K562 (cell line): Measurements from ENCODE around the gene CYB5D1. TPM values are rescaled to one million over a fixed set of nuclear protein-coding genes. Genes with fewer than 3 reads are reported as not detected.

Experiments
- ATAC-seq: fragments of 200-7000 bp; cut with Tn5 transposase; 3 replicates; pipeline ENCODE4 v1.9.1; 2020; ENCODE audit warnings: moderate library complexity
- BruUV-seq: library from RNA; stranded (reverse); fragments of 400-500 nt; replicated peaks from 2 replicates; lab custom pipeline; 2021; lab: Mats Ljungman, UMichigan
- CTCF ChIA-PET: fragments of 300-600 bp; formaldehyde crosslinking; extraction: SDS; loops from one replicate; lab custom pipeline; 2021; ENCODE audit warnings: low intra/inter-chr PET ratio; lab: Yijun Ruan, JAX
- POLR2A ChIA-PET: fragments of 300-600, 350-650 bp; sonication (Branson Sonifier 250); formaldehyde crosslinking; extraction: SDS; loops from one replicate; lab custom pipeline; 2021; ENCODE audit warnings: antibody characterized with exemption, inconsistent platforms; lab: Yijun Ruan, JAX
- DNase-seq, 4 experiments: peaks; one replicate each; pipeline versions ENCODE4 v3.0.0 to v3.0.0-alpha.2; 2011 to 2018; ENCODE audit warnings: low spot score in 3 of 4, mixed read lengths in 3 of 4; ENCODE audit errors: extremely low read depth in 1 of 4
- FAIRE-seq: peaks from 2 replicates; lab custom pipeline; 2011; peaks lifted over from hg19 to GRCh38; lab: Jason Lieb, UNC
- H2AFZ ChIP-seq: 2 replicates; pipeline ENCODE4 v1.6.0; 2011; ENCODE audit warnings: low read depth, low read length, control low read depth, inconsistent platforms
- H3K27ac ChIP-seq: fragments of 200-600 bp; 3 replicates; pipeline ENCODE4 v1.8.0; 2011; ENCODE audit warnings: low read depth, mild to moderate bottlenecking, control low read depth, inconsistent platforms, low read length, moderate library complexity, mixed read lengths; ENCODE audit errors: extremely low read depth
- H3K27me3 ChIP-seq, 2 experiments: fragments of 300-600 bp in 1 of 2; 2 replicates in 1 of 2; 3 replicates in 1 of 2; pipeline versions ENCODE4 v1.6.0 to v1.8.0; 2011; ENCODE audit warnings: inconsistent platforms in 2 of 2, low read length in 2 of 2, mild to moderate bottlenecking in 1 of 2, mixed read lengths in 1 of 2, moderate library complexity in 1 of 2; ENCODE audit not compliant: control insufficient read depth in 2 of 2, insufficient read depth in 2 of 2
- H3K36me3 ChIP-seq: fragments of 300-600 bp; 3 replicates; pipeline ENCODE4 v1.8.0; 2011; ENCODE audit warnings: mild to moderate bottlenecking, low read length, inconsistent platforms; ENCODE audit not compliant: control insufficient read depth, insufficient read depth
- H3K4me1 ChIP-seq, 2 experiments: fragments of 200-600 bp in 1 of 2; replicated peaks in 1 of 2; 2 replicates in 1 of 2; 3 replicates in 1 of 2; pipeline versions ENCODE4 v1.5.1 to v1.8.0; 2011; ENCODE audit warnings: inconsistent platforms in 2 of 2, low read length in 2 of 2, mild to moderate bottlenecking in 1 of 2, mixed read lengths in 1 of 2, moderate library complexity in 1 of 2; ENCODE audit not compliant: control insufficient read depth in 2 of 2, insufficient read depth in 2 of 2
- H3K4me2 ChIP-seq: 2 replicates; pipeline ENCODE4 v1.6.1; 2011; ENCODE audit warnings: low read length, control low read depth, inconsistent platforms, mixed read lengths; ENCODE audit not compliant: insufficient read depth
- H3K4me3 ChIP-seq: fragments of 200-600 bp; sonication (generic), shearing (Covaris generic); 2 replicates; pipeline ENCODE4 v1.5.1; 2016; ENCODE audit warnings: control low read depth, inconsistent platforms
- H3K79me2 ChIP-seq: fragments of 200-600 bp; 3 replicates; pipeline ENCODE4 v1.8.0; 2011; ENCODE audit warnings: low read length, inconsistent platforms; ENCODE audit not compliant: control insufficient read depth, insufficient read depth
- H3K9ac ChIP-seq, 2 experiments: 2 replicates each; pipeline versions ENCODE4 v1.6.0 to v1.6.1; 2011; ENCODE audit warnings: low read depth in 2 of 2, low read length in 2 of 2, control low read depth in 1 of 2, inconsistent platforms in 1 of 2, mild to moderate bottlenecking in 1 of 2, mixed read lengths in 1 of 2; ENCODE audit not compliant: insufficient read depth in 1 of 2
- H3K9me1 ChIP-seq: one replicate; pipeline ENCODE4 v1.6.0; 2011; ENCODE audit warnings: inconsistent platforms, mild to moderate bottlenecking, low read length, moderate library complexity; ENCODE audit not compliant: control insufficient read depth, insufficient read depth
- H3K9me3 ChIP-seq: replicated peaks from 2 replicates; pipeline ENCODE4 v1.5.1; 2011; ENCODE audit warnings: low read depth, low read length, inconsistent platforms; ENCODE audit not compliant: control insufficient read depth, insufficient read depth
- H4K20me1 ChIP-seq: replicated peaks from 2 replicates; pipeline ENCODE4 v1.6.1; 2011; ENCODE audit warnings: low read length, inconsistent platforms, mixed read lengths; ENCODE audit not compliant: control insufficient read depth, insufficient read depth
- CTCF ChIP-seq, 3 experiments: IDR thresholded peaks in 2 of 3; conservative IDR thresholded peaks in 1 of 3; 2 replicates each; pipeline ENCODE4 v1.5.1; 2011 to 2012; ENCODE audit warnings: low read length in 3 of 3, mild to moderate bottlenecking in 3 of 3, control low read depth in 2 of 3, improper control_type of control experiment in 1 of 3, inconsistent platforms in 1 of 3, low read depth in 1 of 3, mixed read lengths in 1 of 3, moderate library complexity in 1 of 3; ENCODE audit not compliant: insufficient read depth in 2 of 3
- E2F1 ChIP-seq: sonication (generic); formaldehyde crosslinking; IDR thresholded peaks from 2 replicates; pipeline ENCODE4 v1.8.1; 2023; ENCODE audit warnings: mild to moderate bottlenecking, missing genetic modification reagents, moderate library complexity
- FOSL1 ChIP-seq: fragments of 200-800 bp; sonication (Bioruptor generic); conservative IDR thresholded peaks from 2 replicates; pipeline ENCODE4 v1.6.1; 2016; ENCODE audit warnings: missing genetic modification characterization, missing compliant biosample characterization
- MAFF ChIP-seq: IDR thresholded peaks from 2 replicates; pipeline ENCODE4 v1.6.1; 2012; ENCODE audit warnings: low read length, improper control_type of control experiment
- MED1 ChIP-seq: sonication (generic); formaldehyde crosslinking; IDR thresholded peaks from 2 replicates; pipeline ENCODE4 v1.8.1; 2023; ENCODE audit warnings: missing genetic modification reagents, borderline replicate concordance
- TBL1XR1 ChIP-seq, 2 experiments: IDR thresholded peaks; 2 replicates each; pipeline ENCODE4 v1.6.1; 2012; ENCODE audit warnings: improper control_type of control experiment in 2 of 2, low read length in 2 of 2, mild to moderate bottlenecking in 1 of 2
- USF1 ChIP-seq: sonication (generic); formaldehyde crosslinking; IDR thresholded peaks from 2 replicates; pipeline ENCODE4 v1.9.0; 2022; ENCODE audit warnings: mild to moderate bottlenecking, missing genetic modification reagents
- ZNF407 ChIP-seq: fragments of 450-650 bp; IDR thresholded peaks from 2 replicates; pipeline ENCODE4 v1.6.1; 2016; ENCODE audit warnings: low read depth
- ZNF408 ChIP-seq: fragments of 250-450 bp; sonication (Bioruptor Pico); IDR thresholded peaks from 2 replicates; pipeline ENCODE4 v1.4.0; 2020; ENCODE audit warnings: low read depth, mild to moderate bottlenecking, moderate library complexity
- WGBS: fragments of 100-300 bp; shearing (Covaris generic); methylation state at CpG from one replicate; pipeline ENCODE4 v1.1.6; 2016; ENCODE audit warnings: low coverage, mixed read lengths; ENCODE audit not compliant: insufficient coverage; ENCODE audit errors: missing lambda C conversion rate; 5-methylcytosine and 5-hydroxymethylcytosine counted together
- in situ Hi-C: fragments of 300-500 bp; cut with MboI; formaldehyde crosslinking; loops from 4 replicates; pipeline ENCODE4 v1.15.0; 2018; ENCODE audit warnings: inconsistent platforms, mixed read lengths
- intact Hi-C: fragments of 100-400 bp; cut with micrococcal nuclease; formaldehyde crosslinking; loops from 2 replicates; pipeline ENCODE4 v1.14.2; 2022
- polyA plus RNA-seq, 8 experiments: library from polyadenylated mRNA; depleted of rRNA in 4 of 8; stranded (reverse) in 5 of 8; unstranded in 3 of 8; fragments of >200 nt; fragmentation: Nextera tagmentation in 2 of 8; fragmentation: Illumina TruSeq in 1 of 8; extraction: Ambion mirVana in 2 of 8; extraction: Trizol in 1 of 8; gene quantifications; 2 replicates each; pipeline versions ENCODE4 v1.2.1 to v1.2.3, GENCODE V29; 2011 to 2014; ENCODE audit warnings: inconsistent platforms in 1 of 8, missing spikeins in 1 of 8
- total RNA-seq, 7 experiments: library from RNA; depleted of rRNA in 6 of 7; stranded (reverse); fragments of >200 nt in 6 of 7; fragmentation: Illumina TruSeq in 2 of 7; extraction: Trizol in 2 of 7; gene quantifications; 2 replicates each; pipeline versions ENCODE4 v1.2.1 to v1.2.3, GENCODE V29; 2011 to 2021; ENCODE audit warnings: low replicate concordance in 1 of 7

Gene CYB5D1
- total and polyA plus RNA-seq, 9 of the 15 experiments (the other 6 are each of a cell fraction or from before 2014, with no cell fraction given), result 2.4 to 7.9 (median 5.7) TPM

- no TSS peak for BruUV-seq
- H3K27ac ChIP-seq, result peak overlapping the region; percentile 97
- in situ Hi-C loops, result no loop called here
- peak overlapping the region; percentile 92 for H3K4me2 ChIP-seq
- H3K27me3 ChIP-seq, result no peaks in the 10 kb centered on the region
- H3K36me3 ChIP-seq, result peaks cover 23% of the 10 kb centered on the region; the same call in 1 of the 3 replicates
- H3K9ac ChIP-seq, result peak overlapping the region; percentile 86 to 97; a peak in 3 of 4 replicates
- 0% methylated on average over 7 of the region's 8 CpGs for WGBS
- intact Hi-C loops, result loop anchor here (2.0 kb wide), 1 partner anchor 30 kb away; the partner anchor contains the start of gene NAA38
- H4K20me1 ChIP-seq, result no peaks in the 10 kb centered on the region; the same call in 1 of the 2 replicates
- peaks cover 24 to 32% of the 10 kb centered on the region in 2 experiments; a peak in 4 of 5 replicates for H3K4me1 ChIP-seq
- ChIA-PET POLR2A (no interaction called here), CTCF (interaction anchor here (0.6 kb wide), 1 partner anchor 25 kb away, joined by 5 read pairs; no protein-coding TSS in a partner anchor)
- FAIRE-seq, result no peak
- ATAC-seq, result no peak
- H3K9me3 ChIP-seq, result no peaks in the 10 kb centered on the region
- H2AFZ ChIP-seq, result peak overlapping the region; percentile 60
- H3K79me2 ChIP-seq, result peaks cover 55% of the 10 kb centered on the region
- DNase-seq, result no peak
- H3K9me1 ChIP-seq, result peaks cover 3% of the 10 kb centered on the region
- H3K4me3 ChIP-seq, result peak overlapping the region; percentile 66
- TF ChIP-seq FOSL1 (tag), result 0 out of 2 replicates have a peak, but pooled peaks have one; percentile 22
- TF ChIP-seq MAFF, result no peak
- no peak for TF ChIP-seq MED1
- TF ChIP-seq USF1 (CRISPR knock-in tag), result no peak
- TF ChIP-seq CTCF (IDR thresholded peaks at IDR 0.05 in 2 of 3, conservative IDR thresholded peaks at IDR 0.05 in 1 of 3; ENCODE audit: insufficient read depth in 2 of 3, low read depth in 1 of 3, low read length in 3 of 3), result 0 out of 6 replicates have a peak, but pooled peaks of 1 of the 3 experiments have one; percentile 1
- no peak for TF ChIP-seq E2F1 (CRISPR knock-in tag)
- no peak for TF ChIP-seq ZNF407
- no peak for TF ChIP-seq ZNF408
- no peak for TF ChIP-seq TBL1XR1 (IDR thresholded peaks at IDR 0.05; ENCODE audit: low read length in 2 of 2)
These were observed 29.3 kb downstream of the CYB5D1 start for GRCh38 chr17:7887038-7887481.
